ENCODE results near the gene COG5. TPM values are rescaled to one million over a fixed set of nuclear protein-coding genes. Genes with fewer than 3 reads are reported as not detected.

The COG5 gene
- total RNA-seq, 1 donor from 2014 or later, result 44.7 TPM

DNA sequence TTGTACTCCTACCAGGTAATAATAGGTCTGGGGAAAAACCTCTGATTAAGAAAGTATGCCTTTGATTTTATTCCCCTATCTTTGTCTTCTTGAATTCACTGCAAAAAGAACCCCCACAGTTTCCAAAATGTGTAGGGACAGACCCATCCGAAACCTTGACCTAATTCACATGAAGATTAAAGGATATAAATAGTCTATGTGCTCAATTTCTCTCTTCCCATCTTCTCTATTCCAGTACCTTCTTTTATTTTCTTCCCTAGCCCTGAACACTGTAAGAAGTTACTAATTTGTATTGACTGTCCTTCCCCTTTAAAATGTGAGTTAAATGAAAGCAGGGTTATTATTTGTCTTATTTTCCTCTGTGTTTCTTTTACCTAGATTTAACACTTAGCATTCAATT lies 259.7 kb downstream of the COG5 start:
- TF ChIP-seq, protein P1, sequence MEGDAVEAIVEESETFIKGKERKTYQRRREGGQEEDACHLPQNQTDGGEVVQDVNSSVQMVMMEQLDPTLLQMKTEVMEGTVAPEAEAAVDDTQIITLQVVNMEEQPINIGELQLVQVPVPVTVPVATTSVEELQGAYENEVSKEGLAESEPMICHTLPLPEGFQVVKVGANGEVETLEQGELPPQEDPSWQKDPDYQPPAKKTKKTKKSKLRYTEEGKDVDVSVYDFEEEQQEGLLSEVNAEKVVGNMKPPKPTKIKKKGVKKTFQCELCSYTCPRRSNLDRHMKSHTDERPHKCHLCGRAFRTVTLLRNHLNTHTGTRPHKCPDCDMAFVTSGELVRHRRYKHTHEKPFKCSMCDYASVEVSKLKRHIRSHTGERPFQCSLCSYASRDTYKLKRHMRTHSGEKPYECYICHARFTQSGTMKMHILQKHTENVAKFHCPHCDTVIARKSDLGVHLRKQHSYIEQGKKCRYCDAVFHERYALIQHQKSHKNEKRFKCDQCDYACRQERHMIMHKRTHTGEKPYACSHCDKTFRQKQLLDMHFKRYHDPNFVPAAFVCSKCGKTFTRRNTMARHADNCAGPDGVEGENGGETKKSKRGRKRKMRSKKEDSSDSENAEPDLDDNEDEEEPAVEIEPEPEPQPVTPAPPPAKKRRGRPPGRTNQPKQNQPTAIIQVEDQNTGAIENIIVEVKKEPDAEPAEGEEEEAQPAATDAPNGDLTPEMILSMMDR (IDR thresholded peaks at IDR 0.05), result no peak
- no peaks in the 10 kb centered on the region for H3K9me3 Mint-ChIP-seq (ENCODE audit: unreplicated experiment)
- no peaks in the 10 kb centered on the region for H3K27me3 Mint-ChIP-seq (ENCODE audit: unreplicated experiment)
- DNase-seq (ENCODE audit: extremely low spot score, unreplicated experiment), result no peak
- H3K4me1 Mint-ChIP-seq (ENCODE audit: unreplicated experiment), result no peaks in the 10 kb centered on the region
- no peak overlapping the region for H3K27ac Mint-ChIP-seq (ENCODE audit: unreplicated experiment)
- peaks cover 3% of the 10 kb centered on the region for H3K36me3 Mint-ChIP-seq (ENCODE audit: unreplicated experiment)
- H3K4me3 Mint-ChIP-seq (ENCODE audit: unreplicated experiment), result no peak overlapping the region

DNA sequence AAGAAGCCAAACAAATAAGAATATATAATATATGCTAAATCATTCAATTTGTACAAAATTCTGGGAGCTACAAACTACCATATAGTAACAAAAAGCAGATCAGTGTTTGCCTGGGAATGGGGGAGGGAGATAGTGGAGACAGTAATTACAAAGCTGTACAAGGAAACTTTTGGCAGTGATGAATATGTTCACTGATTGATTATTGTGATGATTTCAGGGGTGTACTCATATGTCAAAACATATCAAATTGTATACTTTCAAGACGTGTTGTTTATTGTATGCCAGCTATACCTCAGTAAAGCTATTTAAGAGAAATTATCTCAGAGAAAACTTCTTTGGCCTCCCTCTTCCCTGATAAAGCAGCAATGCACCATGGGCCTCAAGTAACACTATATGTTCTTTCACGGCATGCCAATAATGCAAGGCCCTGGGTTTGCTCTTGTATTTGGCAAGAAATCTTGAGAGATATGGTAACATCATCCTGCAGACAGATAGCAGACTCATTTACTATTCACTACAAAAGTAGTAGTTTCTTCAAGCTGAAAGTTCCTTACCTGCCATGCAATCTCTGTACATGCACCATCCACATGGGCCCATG lies 261.4 kb downstream of the COG5 start:
- DNase-seq (ENCODE audit: extremely low spot score, unreplicated experiment), result no peak
- Mint-ChIP-seq H3K4me3 (ENCODE audit: unreplicated experiment) (no peak overlapping the region), H3K27ac (ENCODE audit: unreplicated experiment) (no peak overlapping the region), H3K27me3 (ENCODE audit: unreplicated experiment) (no peaks in the 10 kb centered on the region), H3K9me3 (ENCODE audit: unreplicated experiment) (no peaks in the 10 kb centered on the region), H3K4me1 (ENCODE audit: unreplicated experiment) (no peaks in the 10 kb centered on the region), H3K36me3 (ENCODE audit: unreplicated experiment) (peaks cover 3% of the 10 kb centered on the region)
- TF ChIP-seq, protein P1 (IDR thresholded peaks at IDR 0.05), result no peak

GRCh38 chr7:107294182-107294581 lies 269.5 kb downstream of the COG5 start:
- peaks cover 35% of the 10 kb centered on the region for H3K36me3 Mint-ChIP-seq (ENCODE audit: unreplicated experiment)
- H3K4me1 Mint-ChIP-seq (ENCODE audit: unreplicated experiment), result no peaks in the 10 kb centered on the region
- no peaks in the 10 kb centered on the region for H3K27me3 Mint-ChIP-seq (ENCODE audit: unreplicated experiment)
- H3K4me3 Mint-ChIP-seq (ENCODE audit: unreplicated experiment), result no peak overlapping the region
- TF ChIP-seq, protein P1 (IDR thresholded peaks at IDR 0.05), result no peak
- H3K9me3 Mint-ChIP-seq (ENCODE audit: unreplicated experiment), result peaks cover 7% of the 10 kb centered on the region
- no peak for DNase-seq (ENCODE audit: extremely low spot score, unreplicated experiment)
- H3K27ac Mint-ChIP-seq (ENCODE audit: unreplicated experiment), result no peak overlapping the region

- Mint-ChIP-seq H3K4me3 (ENCODE audit: unreplicated experiment) (no peak overlapping the region), H3K27ac (ENCODE audit: unreplicated experiment) (no peak overlapping the region), H3K4me1 (ENCODE audit: unreplicated experiment) (no peaks in the 10 kb centered on the region), H3K9me3 (ENCODE audit: unreplicated experiment) (peaks cover 7% of the 10 kb centered on the region), H3K27me3 (ENCODE audit: unreplicated experiment) (no peaks in the 10 kb centered on the region), H3K36me3 (ENCODE audit: unreplicated experiment) (peaks cover 35% of the 10 kb centered on the region)
- TF ChIP-seq, protein P1 (IDR thresholded peaks at IDR 0.05), result no peak
- DNase-seq (ENCODE audit: extremely low spot score, unreplicated experiment), result no peak
Observed at GRCh38 chr7:107292591-107292990, 271.1 kb downstream of the COG5 start.

- Mint-ChIP-seq H3K4me1 (ENCODE audit: unreplicated experiment) (no peaks in the 10 kb centered on the region), H3K36me3 (ENCODE audit: unreplicated experiment) (peaks cover 35% of the 10 kb centered on the region), H3K27me3 (ENCODE audit: unreplicated experiment) (no peaks in the 10 kb centered on the region), H3K4me3 (ENCODE audit: unreplicated experiment) (no peak overlapping the region), H3K9me3 (ENCODE audit: unreplicated experiment) (peaks cover 7% of the 10 kb centered on the region), H3K27ac (ENCODE audit: unreplicated experiment) (no peak overlapping the region)
- TF ChIP-seq, protein P1 (IDR thresholded peaks at IDR 0.05), result no peak
- DNase-seq (ENCODE audit: extremely low spot score, unreplicated experiment), result no peak
Observed at GRCh38 chr7:107291434-107291833, 272.3 kb downstream of the COG5 start.
